Esophagus muscularis mucosa (tissue), 3 donors: Measurements from ENCODE around the gene TTC34.

ENCODE experiments used
- CTCF ChIP-seq, 3 experiments: fragments of 200-600 bp in 2 of 3; fragments of 450-650 bp in 1 of 3; sonication (generic) in 2 of 3; IDR thresholded peaks; one replicate each; pipeline ENCODE4 v1.5.1; 2017 to 2019; ENCODE audit warnings: antibody characterized with exemption in 3 of 3, mild to moderate bottlenecking in 2 of 3, moderate library complexity in 1 of 3
- EP300 ChIP-seq: sonication (generic); formaldehyde crosslinking; IDR thresholded peaks from one replicate; pipeline ENCODE4 v1.6.1; 2017; ENCODE audit warnings: antibody characterized with exemption

GRCh38 chr1:2589431-2590232 is 211.9 kb downstream of the TTC34 start:
- TF ChIP-seq EP300, result no peak
- no peak for TF ChIP-seq CTCF (IDR thresholded peaks at IDR 0.05)
